HG02798 (cell line): ENCODE data around the gene TMPRSS6.
"Not testable (repeated sequence)": the region's sequence is repeated elsewhere in the genome, so short reads cannot be mapped to it uniquely, and the experiment has no call there.

Experiments used
- ATAC-seq: cut with Tn5 transposase; IDR thresholded peaks from one replicate; pipeline ENCODE4 v1.9.1; 2021; ENCODE audit warnings: mild to moderate bottlenecking; ENCODE audit not compliant: unreplicated experiment, poor library complexity

TMPRSS6 gene

DNA sequence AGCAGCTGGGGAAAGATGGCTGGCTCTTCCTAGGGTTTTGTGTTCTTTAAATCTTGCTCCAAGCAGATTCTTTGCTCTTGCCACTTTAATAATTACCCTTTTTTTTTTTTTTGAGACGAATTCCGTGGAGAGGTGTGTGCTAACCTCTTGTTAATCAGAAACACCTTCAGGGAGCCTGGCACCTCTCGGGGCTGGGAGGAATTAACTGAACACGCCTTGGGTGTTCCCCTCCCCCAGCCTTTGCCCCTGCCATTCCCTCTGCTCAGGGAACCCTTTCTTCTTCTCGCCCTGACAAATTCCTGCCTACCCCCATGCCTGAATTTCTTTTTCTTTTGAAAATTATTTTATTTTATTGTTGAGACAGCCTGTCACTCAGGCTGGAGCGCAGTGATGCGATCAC, 17.5 kb downstream of the TMPRSS6 start:
- no peak for ATAC-seq

DNA sequence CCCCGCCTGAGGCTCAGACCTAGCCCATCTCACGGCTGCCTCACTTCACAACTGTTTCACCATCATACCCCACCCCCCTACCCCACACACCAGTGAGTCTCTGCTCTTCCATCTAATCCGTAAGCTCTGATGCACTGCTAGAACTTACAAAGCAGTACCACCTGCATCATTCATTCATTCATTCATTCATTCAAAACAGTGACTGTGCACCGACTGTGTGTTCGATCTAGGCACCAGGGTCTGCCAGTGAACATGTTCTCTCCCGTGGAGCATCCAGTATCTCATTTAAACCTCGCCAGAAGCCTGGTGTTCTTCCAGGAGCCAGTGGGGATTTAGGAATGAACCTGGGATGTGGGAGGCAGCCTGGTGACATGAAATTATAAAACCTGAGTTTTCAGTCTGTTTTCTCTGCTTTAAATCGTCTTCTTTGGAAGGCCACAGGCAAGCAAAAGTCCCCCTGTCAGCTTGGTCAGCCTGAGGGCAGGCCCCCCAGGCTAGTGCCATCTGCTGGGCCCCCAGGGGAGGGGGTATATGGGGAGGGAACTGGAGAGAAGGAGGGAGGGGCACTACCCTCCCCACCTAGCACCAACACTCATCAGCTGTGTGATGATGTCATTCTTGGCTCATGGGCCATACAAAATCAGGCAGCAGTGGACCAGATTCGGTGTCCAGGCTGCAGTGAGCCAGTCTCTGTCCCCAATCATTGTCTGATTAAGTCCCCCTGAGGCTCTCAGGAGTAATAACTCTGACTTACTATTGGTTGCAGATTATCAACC, 18.4 kb downstream of the TMPRSS6 start:
- no peak for ATAC-seq

DNA sequence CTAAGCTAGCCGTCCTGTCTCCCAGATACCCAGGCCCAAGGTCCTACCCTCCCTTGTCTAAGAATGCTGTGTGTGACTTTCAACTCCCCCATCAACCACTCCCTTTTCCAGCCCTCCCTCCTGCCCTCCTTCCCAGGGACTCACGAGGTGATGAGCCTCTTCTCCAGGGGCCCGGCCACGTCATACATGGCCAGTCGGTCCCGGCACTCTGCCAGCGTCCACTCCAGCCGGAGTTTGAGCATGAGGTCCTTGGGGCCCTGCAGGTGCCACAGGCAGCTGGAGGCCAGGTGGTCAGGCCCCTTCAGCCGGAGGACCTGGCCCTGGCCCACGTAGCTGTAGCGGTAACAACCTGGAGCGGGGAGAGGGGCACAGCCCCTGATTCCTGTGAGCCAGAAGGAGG, 20.1 kb downstream of the TMPRSS6 start:
- no peak for ATAC-seq

DNA sequence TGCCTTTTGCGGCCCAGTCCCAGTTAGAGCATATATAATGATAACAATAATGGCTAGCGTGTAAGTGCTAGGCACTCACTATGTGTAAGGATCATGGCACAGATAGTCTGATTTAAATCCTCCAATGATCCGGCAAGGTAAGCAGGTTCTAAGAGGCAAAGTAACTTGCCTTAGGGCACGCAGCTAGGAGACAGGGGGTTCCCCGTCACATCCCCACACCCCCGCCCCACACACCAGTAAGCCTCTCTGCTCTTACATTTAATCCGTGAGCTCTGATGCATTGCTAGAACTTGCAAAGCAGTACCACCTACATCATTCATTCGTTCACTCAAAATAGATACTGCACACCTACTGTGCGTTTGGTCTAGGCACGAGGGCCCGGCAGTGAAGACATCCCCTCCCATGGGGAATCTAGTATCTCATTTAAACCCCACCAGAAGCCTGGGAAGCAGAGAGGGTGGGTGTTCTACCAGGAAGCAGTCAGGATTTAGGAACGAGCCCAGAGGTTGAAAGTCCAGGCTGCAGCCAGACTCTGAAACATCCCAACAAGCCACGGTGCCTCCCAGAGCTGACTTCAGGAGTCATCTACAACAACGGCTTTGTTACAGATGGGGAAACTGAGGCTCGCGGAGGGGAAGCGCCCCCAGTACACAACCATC, 20.6 kb downstream of the TMPRSS6 start:
- no peak for ATAC-seq

DNA sequence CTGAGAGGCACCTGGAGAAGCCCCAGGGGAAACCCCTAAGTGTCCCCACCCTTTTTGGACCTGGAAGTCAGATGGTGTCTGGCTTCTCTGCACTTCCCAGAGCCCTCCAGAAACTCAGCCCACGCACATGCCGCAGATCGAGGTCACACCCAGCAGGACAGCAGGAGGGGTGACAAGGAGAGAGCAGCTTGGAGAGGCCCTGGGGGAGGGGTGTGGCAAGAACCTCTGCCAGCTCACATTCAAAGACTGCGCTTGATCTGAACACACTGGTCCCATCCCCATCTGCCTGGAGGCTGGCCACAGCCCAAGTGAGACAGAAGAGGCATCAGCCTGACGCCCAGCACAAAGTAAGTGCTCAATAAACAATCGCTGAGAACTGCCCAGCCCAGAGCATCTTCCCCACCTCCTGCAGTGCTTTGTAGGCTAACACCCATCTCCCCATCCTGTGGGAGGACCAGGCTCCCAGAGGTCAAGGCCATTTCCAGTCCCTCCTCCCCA, 21.4 kb downstream of the TMPRSS6 start:
- ATAC-seq: no peak

DNA sequence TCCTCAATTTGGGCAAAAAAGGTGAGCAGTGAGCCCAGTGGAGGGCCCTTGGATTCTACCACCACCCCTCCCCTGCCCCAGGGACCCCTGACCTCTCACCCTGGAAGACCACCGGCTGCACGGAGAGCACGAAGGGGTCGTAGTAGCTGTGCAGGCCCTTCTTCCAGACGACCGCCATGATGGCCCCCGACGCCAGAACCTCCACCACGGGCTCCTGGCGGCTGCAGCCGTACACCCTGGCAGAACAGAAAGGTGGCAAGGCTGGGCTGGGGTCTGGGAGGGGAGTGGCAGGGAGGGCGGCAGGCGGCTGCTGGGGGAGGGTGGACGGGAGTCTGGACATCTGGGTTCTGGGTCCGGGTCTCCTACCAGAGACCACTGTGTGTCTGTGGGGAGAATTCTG, 23.3 kb downstream of the TMPRSS6 start:
- no peak for ATAC-seq

DNA sequence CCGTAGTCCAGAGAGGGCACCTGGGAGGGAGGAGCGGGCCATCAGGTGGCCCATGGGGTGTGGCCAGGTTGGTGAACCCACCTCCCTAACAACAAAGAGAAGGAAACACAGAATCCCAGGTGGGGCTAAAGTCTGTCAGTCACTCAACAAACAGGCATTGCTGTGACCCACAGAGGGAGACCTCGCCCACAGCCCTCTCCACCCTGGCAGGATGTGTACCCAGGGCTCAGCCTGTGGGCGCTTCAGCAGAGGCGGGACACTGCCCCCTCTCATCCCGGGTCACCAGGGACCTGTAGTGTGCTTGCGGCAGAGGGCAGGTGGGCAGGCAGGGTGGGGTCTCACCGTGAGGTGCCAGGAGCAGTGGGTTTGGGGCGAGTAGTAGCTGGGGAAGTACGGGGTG, 25.1 kb downstream of the TMPRSS6 start:
- ATAC-seq: no peak

DNA sequence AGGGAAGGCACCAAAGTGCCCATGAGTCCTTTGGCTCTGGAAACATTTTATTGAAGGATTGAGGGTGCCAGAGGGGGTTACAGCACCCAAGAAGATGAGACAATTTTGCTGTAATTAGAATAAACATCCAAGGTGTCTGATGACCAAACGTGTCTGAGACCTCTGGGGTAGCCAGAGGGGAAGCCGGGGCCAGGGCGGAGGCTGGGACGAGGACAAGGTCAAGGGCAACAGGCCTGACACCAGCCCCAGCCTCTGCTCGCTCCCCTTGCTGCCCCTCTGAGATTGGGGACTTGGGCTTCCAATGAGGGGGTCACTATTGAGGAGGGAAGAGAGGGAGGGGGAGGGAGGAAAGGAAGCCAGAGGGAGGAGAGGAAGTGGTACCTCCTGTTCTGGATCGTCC, 25.6 kb downstream of the TMPRSS6 start:
- ATAC-seq: no peak

DNA sequence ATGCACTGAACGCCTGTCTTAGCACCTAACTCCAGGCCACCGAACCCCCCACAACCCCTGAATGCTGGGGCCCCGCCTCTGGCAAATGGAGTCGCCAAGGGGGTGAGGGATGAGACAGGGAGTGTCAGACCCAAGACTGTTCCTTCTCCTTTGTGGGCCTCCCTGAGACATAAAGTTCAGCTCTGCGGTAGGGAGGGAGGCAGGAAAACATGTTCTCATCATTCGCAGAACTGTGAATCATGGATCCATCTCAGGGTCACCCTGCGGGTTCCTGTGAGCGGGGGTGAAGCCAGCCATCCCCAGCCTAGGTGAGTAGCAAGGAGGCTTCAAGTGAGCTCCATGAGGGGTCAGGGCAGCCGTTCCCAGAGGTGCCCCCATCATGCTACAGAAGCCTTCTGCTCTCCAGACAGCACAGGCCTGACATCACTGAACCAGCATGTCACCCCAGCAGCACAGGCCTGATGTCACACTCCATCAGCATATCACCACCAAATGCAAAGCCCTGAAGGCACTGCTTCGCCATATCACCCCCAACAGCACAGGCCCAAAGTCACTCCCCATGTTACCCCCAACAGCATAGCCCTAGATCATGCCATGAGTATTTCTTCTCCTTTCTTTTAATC, 27.2 kb downstream of the TMPRSS6 start:
- ATAC-seq: no peak

DNA sequence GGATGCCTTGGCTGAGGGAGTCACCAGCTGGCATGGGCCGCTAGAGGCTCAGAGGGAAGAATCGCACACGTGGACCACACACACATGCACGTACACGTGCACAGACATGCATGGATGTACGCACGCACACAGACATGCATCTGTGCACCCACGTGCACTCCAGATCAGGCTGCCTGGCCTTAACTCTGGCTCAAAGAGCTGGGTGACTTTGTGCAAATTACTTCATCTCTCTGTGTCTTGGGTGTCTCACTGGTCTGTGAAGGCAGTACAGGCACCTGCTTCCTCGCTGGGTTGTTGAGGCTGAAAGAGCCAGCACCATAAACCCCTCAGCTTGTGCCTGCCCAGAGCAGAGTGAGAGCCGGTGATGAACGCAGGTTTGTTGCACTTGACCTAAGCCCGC, 28.7 kb downstream of the TMPRSS6 start:
- ATAC-seq: no peak

DNA sequence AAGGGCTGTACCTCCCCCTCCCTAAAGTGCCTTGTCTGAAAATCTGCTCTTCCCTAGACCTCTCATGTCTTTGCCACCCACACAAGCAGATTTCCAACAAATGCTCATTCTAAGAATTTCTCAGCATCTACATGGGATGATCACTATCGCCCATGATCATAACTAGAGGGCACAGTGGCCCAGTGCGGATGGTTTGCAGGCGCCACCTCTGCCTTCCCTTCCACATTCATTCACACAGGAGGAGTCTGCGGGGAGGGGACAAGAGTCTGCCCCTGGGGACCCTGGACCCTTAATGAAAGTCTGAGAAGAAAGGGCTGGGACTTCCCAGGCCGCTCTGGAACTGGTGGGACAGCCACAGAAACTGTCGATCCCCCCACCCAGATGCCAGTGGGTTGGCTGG, 29.1 kb downstream of the TMPRSS6 start:
- no peak for ATAC-seq

DNA sequence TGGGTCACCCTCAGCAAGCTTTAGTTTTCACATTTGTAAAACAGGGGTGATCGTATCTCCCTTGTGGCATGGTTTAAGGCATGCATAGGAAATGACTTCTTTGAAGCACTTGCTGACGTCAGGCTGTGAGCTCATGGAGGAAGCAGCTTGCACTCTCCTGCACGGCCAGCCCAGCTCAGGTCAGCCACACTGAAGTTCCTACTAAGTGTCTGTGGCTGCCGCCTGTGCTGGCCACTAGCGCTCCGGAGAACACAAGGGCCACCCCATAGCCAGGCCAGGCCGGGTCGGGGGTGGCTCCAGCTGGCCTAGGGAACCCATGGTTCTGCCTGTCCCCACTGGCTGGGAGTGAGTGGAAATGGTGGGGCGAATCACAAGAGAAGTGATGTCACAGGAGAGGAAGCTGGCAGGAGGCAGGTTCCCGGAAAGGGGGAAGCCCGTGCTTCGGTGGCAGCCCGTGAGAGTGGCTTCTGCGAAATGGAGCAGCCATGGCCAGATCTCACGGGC, 29.8 kb downstream of the TMPRSS6 start:
- ATAC-seq: no peak

DNA sequence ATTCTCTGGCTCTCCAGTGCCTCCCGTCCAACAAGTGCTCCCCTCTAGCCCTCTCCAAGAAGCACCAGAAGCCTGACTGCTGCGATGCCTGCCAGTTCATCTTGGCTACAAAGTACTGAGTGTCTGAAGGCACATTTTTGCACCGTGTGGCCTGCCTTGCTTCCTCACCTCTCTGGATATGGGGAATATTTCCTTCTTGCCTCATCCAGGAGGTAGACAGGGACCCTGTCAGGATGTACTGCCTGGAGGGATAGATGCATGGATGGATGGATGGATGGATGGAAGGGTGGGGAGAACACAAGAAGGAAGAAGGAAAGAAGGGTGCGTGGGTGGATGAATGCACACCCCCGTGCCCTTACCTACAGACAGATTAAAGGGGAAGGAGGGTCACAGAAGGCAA, 30.4 kb downstream of the TMPRSS6 start:
- no peak for ATAC-seq

DNA sequence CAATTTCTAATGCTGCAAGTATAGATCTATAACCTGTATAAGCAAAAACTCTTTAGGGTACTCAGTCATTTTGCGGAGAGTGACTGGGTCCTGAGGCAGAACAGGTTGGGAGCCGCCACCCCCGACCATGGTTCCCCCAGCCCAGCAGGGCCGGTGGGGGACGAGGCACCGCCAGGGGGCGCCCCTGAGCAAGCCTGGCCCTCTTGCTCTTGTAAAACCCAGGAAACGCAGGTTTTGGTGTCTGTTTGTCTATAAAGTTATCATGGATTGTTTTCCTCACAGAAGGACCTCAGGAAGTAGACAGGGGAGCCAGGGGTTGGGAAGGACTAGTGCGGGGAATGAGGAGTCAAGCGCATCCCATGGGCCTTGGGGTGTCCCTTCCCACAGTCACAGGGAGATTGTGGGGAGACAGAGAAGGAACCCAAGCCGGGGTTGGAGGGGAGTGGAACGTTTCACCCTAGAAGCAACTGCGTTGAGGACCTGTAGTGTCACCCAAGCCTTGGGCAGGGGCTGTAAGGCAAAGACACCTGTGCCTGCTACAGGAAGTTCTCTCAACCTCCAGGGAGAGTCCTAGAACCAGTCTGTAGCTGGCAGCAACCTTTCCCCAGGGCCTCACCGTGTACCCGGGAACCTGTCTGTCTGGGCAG, 31.6 kb downstream of the TMPRSS6 start:
- no peak for ATAC-seq

DNA sequence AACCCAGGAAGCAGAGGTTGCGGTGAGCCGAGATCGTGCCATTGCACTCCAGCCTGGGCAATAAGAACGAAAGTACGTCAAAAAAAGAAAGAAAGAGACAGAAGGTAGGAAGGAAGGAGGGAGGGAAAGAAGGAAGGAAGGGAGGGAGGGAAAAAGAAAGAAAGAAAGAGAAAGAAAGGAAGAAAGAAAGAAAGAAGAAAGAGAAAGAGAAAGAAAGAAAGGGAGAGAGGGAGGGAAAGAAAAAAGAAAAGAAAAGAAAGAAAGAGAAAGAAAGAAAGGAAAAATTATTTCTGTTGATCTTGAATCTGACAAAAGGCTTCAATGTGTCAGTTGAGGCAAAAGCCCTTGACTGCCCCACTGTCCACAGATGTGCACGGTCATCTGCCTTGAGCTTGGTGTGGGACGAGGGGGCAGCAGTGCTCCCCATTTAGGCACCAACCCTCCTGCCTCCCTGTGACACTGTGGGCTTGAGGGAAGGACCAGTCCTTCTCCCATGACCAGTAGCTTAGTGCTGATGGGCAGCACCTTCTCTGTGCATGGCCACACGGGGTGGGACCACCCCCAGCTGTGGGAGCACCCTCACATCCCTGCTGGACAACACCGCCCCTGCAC, 33.6 kb downstream of the TMPRSS6 start:
- ATAC-seq: no peak

DNA sequence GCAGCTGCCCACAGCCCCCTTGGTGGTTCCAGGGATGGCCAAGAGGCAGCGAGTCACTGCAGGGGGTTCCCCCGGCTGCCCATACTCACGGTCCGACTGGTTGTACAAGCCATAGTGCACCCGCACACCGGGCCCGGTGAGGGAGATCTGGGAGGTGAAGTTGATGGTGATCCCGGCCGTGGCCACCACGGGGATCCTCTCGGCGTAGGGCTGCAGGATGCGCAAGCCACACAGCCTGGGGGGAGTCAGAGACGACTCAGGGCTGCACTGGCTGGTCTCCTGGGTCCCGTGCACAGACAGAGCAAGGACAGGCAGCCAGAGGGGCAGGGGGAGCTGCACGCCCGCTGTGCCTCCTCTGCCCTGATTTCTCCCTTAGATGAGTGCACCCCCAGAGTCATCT, 34.5 kb downstream of the TMPRSS6 start:
- ATAC-seq: no peak

DNA sequence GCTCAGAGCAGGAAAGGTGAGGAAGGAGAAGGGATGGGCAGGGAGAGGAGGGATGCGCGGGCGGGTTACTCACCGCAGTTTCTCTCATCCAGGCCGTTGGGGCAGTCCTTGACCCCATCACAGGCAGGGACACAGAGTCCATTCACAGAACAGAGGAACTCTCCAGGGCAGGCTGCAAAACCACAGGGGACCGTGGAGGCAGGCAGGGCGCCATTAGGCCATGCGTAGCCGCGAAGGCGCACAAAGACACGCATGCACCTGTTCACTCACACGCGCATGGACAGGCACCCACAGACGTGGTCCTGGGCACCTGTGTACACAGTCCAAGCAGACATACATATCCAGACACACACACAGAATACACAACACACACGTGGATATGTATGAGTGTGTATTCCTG, 35.0 kb downstream of the TMPRSS6 start:
- ATAC-seq: no peak

DNA sequence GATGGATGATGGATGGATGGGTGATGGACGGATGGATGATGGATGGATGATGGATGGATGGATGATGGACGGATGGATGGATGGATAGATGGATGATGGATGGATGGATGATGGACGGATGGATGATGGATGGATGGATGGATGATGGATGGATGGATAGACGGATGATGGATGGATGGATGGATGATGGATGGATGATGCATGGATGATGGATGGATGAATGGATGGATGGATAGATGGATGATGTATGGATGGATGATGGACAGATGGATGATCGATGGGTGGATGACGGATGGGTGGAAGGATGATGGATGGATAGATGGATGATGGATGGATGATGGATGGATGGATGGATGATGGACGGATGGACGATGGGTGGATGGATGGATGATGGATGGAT, 36.8 kb downstream of the TMPRSS6 start:
- no peak for ATAC-seq

DNA sequence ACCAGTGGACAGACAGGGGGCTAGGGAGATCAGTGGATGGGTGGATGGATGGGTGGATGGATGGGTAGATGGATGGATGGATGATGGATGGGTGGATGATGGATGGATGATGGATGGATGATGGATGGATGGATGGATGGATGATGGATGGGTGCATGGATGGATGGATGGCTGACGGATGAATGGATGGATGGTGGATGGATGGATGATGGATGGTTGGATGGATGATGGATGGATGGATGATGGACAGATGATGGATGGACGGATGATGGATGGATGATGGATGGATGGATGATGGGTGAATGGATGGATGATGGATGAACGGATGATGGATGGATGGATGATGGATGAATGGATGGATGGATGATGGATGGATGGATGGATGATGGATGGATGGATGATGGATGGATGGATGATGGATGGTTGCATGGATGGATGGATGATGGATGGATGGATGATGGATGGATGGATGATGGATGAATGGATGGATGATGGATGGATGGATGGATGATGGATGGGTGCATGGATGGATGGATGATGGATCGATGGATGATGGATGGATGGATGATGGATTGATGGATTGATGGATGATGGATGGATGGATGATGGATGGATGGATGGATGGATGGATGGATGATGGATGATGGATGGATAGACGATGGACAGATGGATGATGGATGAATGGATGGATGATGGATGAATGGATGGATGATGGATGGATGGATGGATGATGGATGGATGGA, 37.5 kb downstream of the TMPRSS6 start:
- ATAC-seq: not testable (repeated sequence)

DNA sequence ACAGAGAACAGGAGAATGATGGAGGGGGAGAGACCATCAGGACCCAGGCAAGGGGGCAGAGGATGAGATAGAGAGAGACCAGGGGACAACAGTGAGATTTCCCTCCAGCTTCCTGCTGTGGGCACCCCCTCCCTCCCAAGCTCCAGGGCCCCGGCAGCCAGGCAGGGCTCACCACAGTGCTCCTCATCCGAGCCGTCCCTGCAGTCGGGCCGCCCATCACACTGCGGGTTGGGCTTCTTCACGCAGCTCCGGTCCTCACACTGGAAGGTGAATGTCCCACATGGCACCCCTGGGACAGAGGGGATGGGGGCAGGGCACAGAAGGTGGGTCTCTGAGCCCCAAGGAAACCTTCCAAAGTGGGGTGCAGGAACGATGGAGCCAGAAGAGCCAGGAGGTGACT, 38.8 kb downstream of the TMPRSS6 start:
- no peak for ATAC-seq
